HCT116 (cell line): ENCODE data around the gene SCN2B.

Source experiments
- EZH2 ChIP-seq: fragments of 200-600 bp; sonication (generic); IDR thresholded peaks from 2 replicates; pipeline ENCODE4 v1.6.1; 2017; ENCODE audit warnings: antibody characterized with exemption, mixed run types
- POLR2A ChIP-seq: IDR thresholded peaks from 2 replicates; pipeline ENCODE4 v1.7.0; 2011; ENCODE audit warnings: borderline replicate concordance; ENCODE audit not compliant: insufficient read depth, insufficient read length; ENCODE audit errors: extremely low read depth
- POLR2AphosphoS5 ChIP-seq: IDR thresholded peaks from 2 replicates; pipeline ENCODE4 v1.6.1; 2011; ENCODE audit warnings: mild to moderate bottlenecking, low read depth, low read length, moderate library complexity
- TF ChIP-seq, protein P1 (sequence below), 3 experiments: fragments of 200-600 bp in 1 of 3; sonication (generic) in 1 of 3; IDR thresholded peaks in 2 of 3; conservative IDR thresholded peaks in 1 of 3; 2 replicates each; pipeline ENCODE4 v1.5.1; 2012 to 2017; ENCODE audit warnings: low read depth in 2 of 3, low read length in 2 of 3, antibody characterized with exemption in 1 of 3, borderline replicate concordance in 1 of 3, control low read depth in 1 of 3, mild to moderate bottlenecking in 1 of 3, mixed read lengths in 1 of 3, mixed run types in 1 of 3, moderate library complexity in 1 of 3; ENCODE audit not compliant: insufficient read depth in 1 of 3
- TF ChIP-seq, protein P2 (sequence below): IDR thresholded peaks from 2 replicates; pipeline ENCODE4 v1.6.1; 2012; ENCODE audit warnings: low read depth

DNA sequence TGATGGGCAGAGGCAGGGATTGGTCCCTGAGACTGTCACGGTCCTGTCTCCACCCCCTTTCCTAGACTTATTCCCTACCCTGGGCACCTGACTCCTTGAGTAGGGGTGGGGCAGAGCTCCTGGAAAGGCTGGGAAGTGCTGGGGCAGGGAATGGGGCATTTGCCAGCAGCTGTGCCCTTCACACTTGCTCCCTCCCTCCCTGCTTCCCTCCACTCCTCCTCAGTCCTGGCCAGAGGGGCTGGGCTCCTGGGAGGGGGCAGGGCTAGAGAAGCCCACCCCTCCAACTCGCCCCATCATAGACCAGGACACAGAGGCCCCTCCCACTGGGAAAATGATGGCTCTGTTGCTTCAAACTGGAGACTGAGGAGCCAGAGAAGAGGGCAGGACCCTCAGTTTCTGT is 11.6 kb downstream of the SCN2B start:
- TF ChIP-seq POLR2A (no peak), EZH2 (no peak), POLR2AphosphoS5 (no peak)
- TF ChIP-seq, protein P1, sequence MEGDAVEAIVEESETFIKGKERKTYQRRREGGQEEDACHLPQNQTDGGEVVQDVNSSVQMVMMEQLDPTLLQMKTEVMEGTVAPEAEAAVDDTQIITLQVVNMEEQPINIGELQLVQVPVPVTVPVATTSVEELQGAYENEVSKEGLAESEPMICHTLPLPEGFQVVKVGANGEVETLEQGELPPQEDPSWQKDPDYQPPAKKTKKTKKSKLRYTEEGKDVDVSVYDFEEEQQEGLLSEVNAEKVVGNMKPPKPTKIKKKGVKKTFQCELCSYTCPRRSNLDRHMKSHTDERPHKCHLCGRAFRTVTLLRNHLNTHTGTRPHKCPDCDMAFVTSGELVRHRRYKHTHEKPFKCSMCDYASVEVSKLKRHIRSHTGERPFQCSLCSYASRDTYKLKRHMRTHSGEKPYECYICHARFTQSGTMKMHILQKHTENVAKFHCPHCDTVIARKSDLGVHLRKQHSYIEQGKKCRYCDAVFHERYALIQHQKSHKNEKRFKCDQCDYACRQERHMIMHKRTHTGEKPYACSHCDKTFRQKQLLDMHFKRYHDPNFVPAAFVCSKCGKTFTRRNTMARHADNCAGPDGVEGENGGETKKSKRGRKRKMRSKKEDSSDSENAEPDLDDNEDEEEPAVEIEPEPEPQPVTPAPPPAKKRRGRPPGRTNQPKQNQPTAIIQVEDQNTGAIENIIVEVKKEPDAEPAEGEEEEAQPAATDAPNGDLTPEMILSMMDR (IDR thresholded peaks at IDR 0.05 in 2 of 3, conservative IDR thresholded peaks at IDR 0.05 in 1 of 3; ENCODE audit: borderline replicate concordance in 1 of 3, insufficient read depth in 1 of 3, low read depth in 2 of 3, low read length in 2 of 3) = no peak
- TF ChIP-seq, protein P2, sequence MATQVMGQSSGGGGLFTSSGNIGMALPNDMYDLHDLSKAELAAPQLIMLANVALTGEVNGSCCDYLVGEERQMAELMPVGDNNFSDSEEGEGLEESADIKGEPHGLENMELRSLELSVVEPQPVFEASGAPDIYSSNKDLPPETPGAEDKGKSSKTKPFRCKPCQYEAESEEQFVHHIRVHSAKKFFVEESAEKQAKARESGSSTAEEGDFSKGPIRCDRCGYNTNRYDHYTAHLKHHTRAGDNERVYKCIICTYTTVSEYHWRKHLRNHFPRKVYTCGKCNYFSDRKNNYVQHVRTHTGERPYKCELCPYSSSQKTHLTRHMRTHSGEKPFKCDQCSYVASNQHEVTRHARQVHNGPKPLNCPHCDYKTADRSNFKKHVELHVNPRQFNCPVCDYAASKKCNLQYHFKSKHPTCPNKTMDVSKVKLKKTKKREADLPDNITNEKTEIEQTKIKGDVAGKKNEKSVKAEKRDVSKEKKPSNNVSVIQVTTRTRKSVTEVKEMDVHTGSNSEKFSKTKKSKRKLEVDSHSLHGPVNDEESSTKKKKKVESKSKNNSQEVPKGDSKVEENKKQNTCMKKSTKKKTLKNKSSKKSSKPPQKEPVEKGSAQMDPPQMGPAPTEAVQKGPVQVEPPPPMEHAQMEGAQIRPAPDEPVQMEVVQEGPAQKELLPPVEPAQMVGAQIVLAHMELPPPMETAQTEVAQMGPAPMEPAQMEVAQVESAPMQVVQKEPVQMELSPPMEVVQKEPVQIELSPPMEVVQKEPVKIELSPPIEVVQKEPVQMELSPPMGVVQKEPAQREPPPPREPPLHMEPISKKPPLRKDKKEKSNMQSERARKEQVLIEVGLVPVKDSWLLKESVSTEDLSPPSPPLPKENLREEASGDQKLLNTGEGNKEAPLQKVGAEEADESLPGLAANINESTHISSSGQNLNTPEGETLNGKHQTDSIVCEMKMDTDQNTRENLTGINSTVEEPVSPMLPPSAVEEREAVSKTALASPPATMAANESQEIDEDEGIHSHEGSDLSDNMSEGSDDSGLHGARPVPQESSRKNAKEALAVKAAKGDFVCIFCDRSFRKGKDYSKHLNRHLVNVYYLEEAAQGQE = no peak
